Ureter (tissue), 1 donor: ENCODE data around the gene TOR4A. TPM values are rescaled to one million over a fixed set of nuclear protein-coding genes. Genes with fewer than 3 reads are reported as not detected.
"Not testable (repeated sequence)": the region's sequence is repeated elsewhere in the genome, so short reads cannot be mapped to it uniquely, and the experiment has no call there.

Experiments
- DNase-seq: peaks from one replicate; pipeline ENCODE4 v3.0.0-alpha.2; 2020; ENCODE audit warnings: low spot score
- total RNA-seq: library from RNA; stranded (reverse); gene quantifications from one replicate; pipeline ENCODE4 v1.2.4, GENCODE V29; 2023
- donor health status: DM: yes; HTN: yes; CAD: no.

TOR4A gene
- total RNA-seq, 1 donor from 2014 or later: 15.4 TPM

- peak; percentile 42 for DNase-seq
Observed at GRCh38 chr9:137317718-137318511, 40.4 kb downstream of the TOR4A start.

DNA sequence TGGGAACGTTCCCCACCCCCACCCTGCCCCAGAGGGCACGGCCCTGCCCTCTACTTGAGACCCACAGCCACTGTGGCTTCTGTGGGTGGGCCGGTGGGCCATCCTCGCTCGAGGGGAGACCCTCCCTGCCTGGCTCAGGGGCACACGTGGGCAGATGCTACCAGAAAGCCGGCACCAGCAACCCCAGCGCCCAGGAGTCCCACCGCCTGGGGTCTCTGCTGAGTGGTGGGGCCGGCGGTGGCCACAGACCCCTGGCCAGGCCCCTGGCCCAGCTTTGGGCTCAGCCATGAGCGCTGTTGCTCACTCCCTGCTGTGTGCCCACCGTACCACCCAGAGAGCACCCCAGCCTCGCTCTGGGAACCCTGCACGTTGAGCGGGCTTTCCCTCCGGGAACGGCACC lies 41.1 kb downstream of the TOR4A start:
- DNase-seq: peak; percentile 44

DNA sequence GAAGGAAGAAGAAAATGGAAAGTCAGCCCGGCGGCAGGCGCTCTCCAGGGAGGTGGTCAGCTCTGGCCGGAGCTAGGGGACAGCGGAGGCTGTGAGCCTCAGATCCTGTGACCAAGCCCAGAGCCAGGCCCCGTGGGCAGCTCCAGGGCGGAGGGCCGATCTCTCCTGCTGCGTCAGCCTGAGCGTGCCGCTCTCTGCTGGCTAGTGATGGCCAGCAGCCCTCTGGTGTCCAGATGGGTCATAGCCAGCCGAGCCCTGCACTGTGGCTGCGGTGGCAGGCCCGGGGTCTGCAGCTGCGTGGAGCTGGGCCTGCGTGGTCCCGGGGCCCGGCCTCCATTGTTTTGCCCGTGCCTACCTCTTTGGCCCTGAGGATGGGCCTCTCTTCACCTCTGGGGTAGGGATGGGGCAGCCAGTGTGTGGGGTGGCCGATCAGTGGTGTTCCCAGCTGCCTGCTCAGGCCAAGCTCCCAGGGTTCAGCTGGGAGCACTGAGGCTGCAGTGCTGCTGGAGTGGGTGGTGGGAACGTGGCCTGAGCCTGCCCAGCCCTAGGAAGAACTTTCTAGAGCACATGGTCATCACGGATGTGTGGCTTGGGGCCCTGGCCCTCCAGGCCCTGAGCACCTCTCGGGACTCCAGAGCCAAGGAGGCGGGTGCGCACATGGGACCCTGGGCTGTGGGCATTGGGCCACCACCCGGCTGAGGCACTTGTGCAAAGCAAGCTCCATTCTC lies 41.6 kb downstream of the TOR4A start:
- peak; percentile 43 for DNase-seq

- no peak for DNase-seq
Observed at GRCh38 chr9:137319739-137320551, 42.4 kb downstream of the TOR4A start.

DNA sequence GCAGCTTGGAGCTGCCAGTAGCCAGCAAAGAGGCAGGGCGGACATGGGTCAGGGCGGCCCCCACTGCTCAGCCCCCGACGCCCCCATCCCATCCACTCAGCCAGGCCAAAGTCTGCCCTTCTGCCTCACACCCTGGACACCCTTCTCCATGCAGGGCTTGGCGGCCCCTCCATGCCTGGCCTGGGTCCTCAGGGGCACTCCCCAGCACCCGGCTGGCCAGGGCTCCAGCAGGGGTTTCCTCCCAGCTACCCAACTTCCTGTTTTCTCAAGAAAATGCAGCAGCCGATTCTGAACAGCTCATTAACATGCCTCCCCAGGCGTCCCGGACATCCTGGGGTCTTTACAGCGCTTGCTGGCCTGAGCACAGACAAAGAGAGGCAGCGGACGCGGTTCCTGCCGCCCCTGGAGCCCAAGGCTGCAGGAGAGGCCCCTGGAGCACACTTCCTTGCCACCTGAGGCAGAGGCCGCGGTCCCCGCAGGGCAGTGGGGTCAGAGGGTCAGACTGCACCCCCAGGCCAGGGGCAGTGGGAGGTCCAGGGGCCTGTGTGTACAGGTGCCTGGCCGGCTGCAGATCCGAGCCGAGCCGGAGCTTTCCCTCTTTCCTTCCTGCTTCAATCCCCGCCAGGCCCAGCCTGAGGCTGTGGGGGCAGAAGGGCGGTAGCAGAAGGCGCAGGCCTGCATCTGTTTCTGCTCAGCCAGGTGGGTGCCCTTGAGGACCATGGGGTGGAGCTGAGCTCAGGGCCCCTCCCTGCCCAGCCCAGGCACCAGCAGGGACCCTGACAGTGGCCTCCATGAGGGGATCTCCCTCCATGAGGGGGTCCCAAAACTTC lies 43.2 kb downstream of the TOR4A start:
- DNase-seq: no peak

DNA sequence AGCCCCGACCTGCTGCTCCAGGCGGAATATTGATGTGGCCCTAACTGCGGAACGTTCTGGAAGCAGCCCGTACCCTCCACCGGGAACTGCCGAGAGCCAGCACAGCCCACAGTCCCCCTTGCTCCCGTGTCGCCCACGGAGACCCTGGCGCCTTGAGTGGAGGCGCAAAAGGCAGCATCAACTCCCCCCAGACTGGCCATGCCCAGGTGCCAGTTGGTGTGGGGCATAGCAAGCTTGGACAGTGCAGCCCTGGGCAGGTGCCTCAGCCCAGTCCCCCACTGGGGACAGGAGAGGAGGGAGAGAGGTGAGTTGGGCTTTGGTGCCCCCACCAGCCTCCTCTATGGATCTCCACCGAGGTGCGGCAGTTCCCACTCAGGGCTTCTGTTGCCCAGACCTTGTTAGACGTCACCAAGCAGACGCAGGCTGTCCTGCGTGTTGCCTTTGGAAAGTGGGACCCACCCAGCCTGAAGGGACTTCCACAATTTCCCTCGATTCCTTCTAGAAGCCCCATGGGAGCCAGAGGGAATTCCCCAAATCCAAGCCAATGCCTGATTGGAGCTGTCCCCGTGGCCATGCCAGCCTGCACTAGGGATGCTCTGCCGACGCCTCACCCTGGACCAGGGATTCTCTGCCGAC lies 44.3 kb downstream of the TOR4A start:
- no peak for DNase-seq

DNA sequence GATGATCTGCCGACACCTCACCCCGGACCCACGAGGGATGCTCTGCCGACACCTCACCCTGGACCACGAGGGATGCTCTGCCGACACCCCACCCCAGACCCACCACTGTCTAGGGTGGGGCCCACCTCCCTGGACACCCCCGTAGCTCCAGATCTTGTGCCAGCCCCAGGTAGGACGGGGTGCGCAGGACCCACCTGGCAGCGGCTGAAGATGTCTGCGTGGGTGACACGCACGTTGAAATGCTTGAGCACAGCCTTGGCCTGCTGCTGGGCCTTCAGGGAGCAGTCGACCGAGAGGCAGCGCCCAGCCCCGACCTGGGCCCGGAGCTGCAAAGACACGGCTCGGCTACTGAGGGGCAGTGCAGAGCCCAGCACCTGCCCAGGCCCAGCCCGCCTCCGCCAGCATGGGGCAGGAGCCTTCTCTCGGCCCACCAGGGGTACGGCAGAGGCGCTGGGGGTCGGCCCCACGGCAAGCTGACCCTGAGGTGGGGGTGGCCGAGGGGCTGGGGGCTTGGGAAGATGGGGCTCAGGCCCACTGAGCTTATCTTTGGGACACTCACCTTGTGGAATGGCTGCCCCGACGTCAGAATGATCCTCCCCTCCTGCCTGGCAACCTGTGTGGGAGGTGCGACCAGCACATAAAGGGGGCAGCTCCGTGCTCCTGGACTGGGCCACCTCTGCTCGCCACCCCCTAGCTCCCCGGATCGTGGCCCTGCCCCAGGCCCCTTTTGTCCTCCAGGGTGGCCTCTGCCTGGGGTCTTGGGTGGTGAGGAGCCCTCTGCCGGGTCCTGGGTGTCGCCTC lies 46.2 kb downstream of the TOR4A start:
- no peak for DNase-seq

DNA sequence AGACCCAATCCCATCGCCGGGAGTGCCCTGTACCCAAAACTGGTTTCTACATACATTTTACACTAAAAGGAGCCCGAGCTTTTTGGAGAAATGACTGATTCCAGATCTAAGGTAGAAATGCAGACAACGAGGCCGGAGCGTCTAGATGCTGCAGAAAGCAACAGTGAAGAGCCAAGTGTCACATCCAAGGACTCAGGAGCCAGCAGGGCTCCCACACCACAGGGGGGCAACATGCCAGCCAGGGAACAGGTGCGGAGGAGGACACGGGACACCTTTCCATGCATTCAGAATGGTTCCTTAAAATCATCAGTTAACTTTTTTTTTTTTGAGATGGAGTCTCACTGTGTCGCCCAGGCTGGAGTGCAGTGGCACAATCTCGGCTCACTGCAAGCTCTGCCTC lies 47.6 kb downstream of the TOR4A start:
- DNase-seq: no peak

- DNase-seq: no peak
Observed at GRCh38 chr9:137325799-137326198, 48.3 kb downstream of the TOR4A start.

DNA sequence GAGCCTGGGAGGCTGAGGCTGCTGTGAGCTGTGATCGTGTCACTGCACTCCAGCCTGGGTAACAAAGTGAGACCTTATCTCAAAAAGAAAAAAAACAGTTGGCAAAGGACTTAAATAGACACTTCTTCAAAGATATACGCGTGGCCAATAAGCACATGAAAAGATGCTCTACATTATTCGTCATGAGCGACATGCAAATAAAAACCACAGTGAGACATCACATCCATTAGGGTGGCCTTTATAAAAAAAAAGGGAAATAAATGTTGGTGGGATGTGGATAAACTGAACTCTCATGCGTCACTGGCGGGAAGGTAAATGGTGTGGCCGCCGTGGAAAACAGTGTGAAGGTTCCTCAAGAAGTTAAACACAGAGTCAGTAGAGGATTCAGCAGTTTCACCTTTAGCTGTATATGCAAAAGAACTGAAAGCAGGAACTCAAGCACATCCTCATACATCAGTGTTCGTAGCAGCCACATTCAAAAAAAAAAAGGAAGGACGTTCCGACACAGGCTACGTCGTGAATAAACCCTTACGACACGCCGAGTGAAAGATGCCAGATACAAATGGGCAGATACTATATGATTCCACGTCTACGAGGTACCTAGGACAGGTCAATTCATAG lies 49.0 kb downstream of the TOR4A start:
- DNase-seq: no peak

GRCh38 chr9:137327641-137328550 lies 50.4 kb downstream of the TOR4A start:
- DNase-seq: not testable (repeated sequence)

GRCh38 chr9:137329590-137329989 lies 52.1 kb downstream of the TOR4A start:
- not testable (repeated sequence) for DNase-seq

DNA sequence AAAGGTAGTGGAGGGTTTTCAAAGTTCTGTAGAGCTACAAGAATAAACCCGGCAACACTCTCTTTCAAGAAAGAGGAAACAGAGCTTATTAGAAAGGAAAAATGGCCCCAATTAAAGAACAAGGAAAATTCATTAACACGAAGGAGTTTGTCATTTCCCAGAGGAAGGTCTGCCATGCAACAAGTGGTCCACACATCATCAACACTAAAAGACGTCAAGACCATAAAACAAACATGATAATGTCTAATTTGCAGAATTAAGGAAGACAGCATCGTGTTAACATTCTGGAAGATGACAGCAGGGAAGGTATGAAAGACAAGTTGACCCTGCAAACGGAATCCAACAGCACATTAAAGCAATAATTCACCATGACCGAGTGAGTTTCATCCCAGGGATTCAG lies 53.2 kb downstream of the TOR4A start:
- no peak for DNase-seq

- no peak for DNase-seq
Observed at GRCh38 chr9:137331929-137332328, 54.4 kb downstream of the TOR4A start.
